ENCODE results near the gene C17orf114.

C17orf114 gene

GRCh38 chr17:4823373-4824089 lies 21.4 kb upstream of the C17orf114 start:
- DNase-seq (ENCODE audit: low read depth): no peak

- DNase-seq (ENCODE audit: low read depth): no peak
Observed at GRCh38 chr17:4822835-4823234, 20.7 kb upstream of the C17orf114 start.

GRCh38 chr17:4818276-4818675 lies 16.1 kb upstream of the C17orf114 start:
- no peak for DNase-seq (ENCODE audit: low read depth)

- no peak for DNase-seq (ENCODE audit: low read depth)
Observed at GRCh38 chr17:4816826-4817225, 14.7 kb upstream of the C17orf114 start.

- no peak for DNase-seq (ENCODE audit: low read depth)
Observed at GRCh38 chr17:4815043-4815675, 13.0 kb upstream of the C17orf114 start.

- DNase-seq (ENCODE audit: low read depth): no peak
Observed at GRCh38 chr17:4812690-4813089, 10.6 kb upstream of the C17orf114 start.

- DNase-seq (ENCODE audit: low read depth): no peak
Observed at GRCh38 chr17:4811471-4811870, 9.3 kb upstream of the C17orf114 start.

GRCh38 chr17:4810696-4811290 lies 8.7 kb upstream of the C17orf114 start:
- no peak for DNase-seq (ENCODE audit: low read depth)

- DNase-seq (ENCODE audit: low read depth): no peak
Observed at GRCh38 chr17:4808378-4808767, 6.2 kb upstream of the C17orf114 start.

GRCh38 chr17:4807605-4808377 lies 5.7 kb upstream of the C17orf114 start:
- DNase-seq (ENCODE audit: low read depth): no peak

GRCh38 chr17:4806777-4807604 lies 4.9 kb upstream of the C17orf114 start, which contains the start of gene PLD2:
Gene PLD2, plus strand, starts transcription at chr17:4807152. Its CDS starts 621 bp downstream, at chr17:4807773.
- DNase-seq (ENCODE audit: low read depth): peak; percentile 80

- peak; percentile 12 for DNase-seq (ENCODE audit: low read depth)
Observed at GRCh38 chr17:4806456-4806776, 4.3 kb upstream of the C17orf114 start.

GRCh38 chr17:4800462-4801196 lies 1.5 kb downstream of the C17orf114 start:
- DNase-seq (ENCODE audit: low read depth): no peak

- peak; percentile 39 for DNase-seq (ENCODE audit: low read depth)
Observed at GRCh38 chr17:4796552-4796920, 5.6 kb downstream of the C17orf114 start.

- DNase-seq (ENCODE audit: low read depth): no peak
Observed at GRCh38 chr17:4795168-4795567, 7.0 kb downstream of the C17orf114 start.

- no peak for DNase-seq (ENCODE audit: low read depth)
Observed at GRCh38 chr17:4790705-4791088, 11.4 kb downstream of the C17orf114 start.

GRCh38 chr17:4789951-4790704 lies 12.0 kb downstream of the C17orf114 start:
- peak; percentile 85 for DNase-seq (ENCODE audit: low read depth)

- DNase-seq (ENCODE audit: low read depth): no peak
Observed at GRCh38 chr17:4789701-4789950, 12.5 kb downstream of the C17orf114 start.

GRCh38 chr17:4788807-4789700 lies 13.1 kb downstream of the C17orf114 start, which contains the start of gene GLTPD2:
Gene GLTPD2, plus strand, starts transcription at chr17:4788964. Its CDS starts 48 bp downstream, at chr17:4789012.
- DNase-seq (ENCODE audit: low read depth): no peak

Measured in RPMI7951 (cell line).